A673 (cell line): Measurements from ENCODE around the gene FSIP1. TPM values are rescaled to one million over a fixed set of nuclear protein-coding genes. Genes with fewer than 3 reads are reported as not detected.

Source experiments
- BruUV-seq: library from RNA; stranded (reverse); fragments of 400-500 nt; replicated peaks from 2 replicates; lab custom pipeline; 2021; lab: Mats Ljungman, UMichigan
- CTCF ChIA-PET: fragments of 300-600 bp; sonication (Branson Sonifier 250); formaldehyde crosslinking; loops from one replicate; lab custom pipeline; 2022; ENCODE audit warnings: antibody characterized with exemption; lab: Charles Lee
- POLR2A ChIA-PET: fragments of 300-600 bp; sonication (Branson Sonifier 250); formaldehyde crosslinking; loops from one replicate; lab custom pipeline; 2022; ENCODE audit warnings: antibody characterized with exemption; ENCODE audit not compliant: low non-redundant PET; lab: Charles Lee
- DNase-seq: peaks from one replicate; pipeline ENCODE4 v3.0.0-alpha.2; 2015; ENCODE audit warnings: low spot score
- H3K27ac ChIP-seq: fragments of 200-600 bp; sonication (generic); 2 replicates; pipeline ENCODE4 v1.5.1; 2016; ENCODE audit warnings: mixed run types, low read depth, mild to moderate bottlenecking, mixed read lengths, antibody characterized with exemption, low read length; ENCODE audit not compliant: poor library complexity, severe bottlenecking
- H3K27me3 ChIP-seq: fragments of 200-600 bp; sonication (generic); replicated peaks from 2 replicates; pipeline ENCODE4 v1.6.1; 2017; ENCODE audit warnings: mixed run types, low read depth, mild to moderate bottlenecking, mixed read lengths, antibody characterized with exemption, low read length; ENCODE audit not compliant: insufficient read depth, poor library complexity
- H3K36me3 ChIP-seq: fragments of 200-600 bp; sonication (generic); 2 replicates; pipeline ENCODE4 v1.6.1; 2016; ENCODE audit warnings: mixed run types, mild to moderate bottlenecking, mixed read lengths, antibody characterized with exemption, low read length; ENCODE audit not compliant: insufficient read depth, poor library complexity, severe bottlenecking
- H3K4me1 ChIP-seq: fragments of 200-600 bp; sonication (generic); 2 replicates; pipeline ENCODE4 v1.6.1; 2017; ENCODE audit warnings: mixed run types, mild to moderate bottlenecking, mixed read lengths, antibody characterized with exemption, low read length; ENCODE audit not compliant: insufficient read depth, poor library complexity, severe bottlenecking
- H3K4me3 ChIP-seq: fragments of 200-600 bp; sonication (generic); 2 replicates; pipeline ENCODE4 v1.5.1; 2016; ENCODE audit warnings: low read depth, mixed run types, mild to moderate bottlenecking, mixed read lengths, low read length; ENCODE audit not compliant: poor library complexity, severe bottlenecking
- H3K9me3 ChIP-seq: fragments of 200-600 bp; sonication (generic); 2 replicates; pipeline ENCODE4 v1.6.1; 2016; ENCODE audit warnings: mixed run types, low read depth, mild to moderate bottlenecking, mixed read lengths, antibody characterized with exemption, low read length; ENCODE audit not compliant: poor library complexity, severe bottlenecking
- EZH2 ChIP-seq: fragments of 200-600 bp; sonication (generic); IDR thresholded peaks from 2 replicates; pipeline ENCODE4 v1.6.1; 2017; ENCODE audit warnings: borderline replicate concordance, low read depth, mild to moderate bottlenecking, mixed read lengths, antibody characterized with exemption, low read length; ENCODE audit not compliant: poor library complexity, severe bottlenecking
- intact Hi-C: fragments of 100-400 bp; cut with micrococcal nuclease; formaldehyde crosslinking; loops from one replicate; pipeline ENCODE4 v1.10.0; 2022; ENCODE audit not compliant: unreplicated experiment
- total RNA-seq: library from RNA; stranded (reverse); gene quantifications from 2 replicates; pipeline ENCODE4 v1.2.3, GENCODE V29; 2021
- TF ChIP-seq, protein P1 (sequence below): fragments of 300-800, 200-600 bp; sonication (generic); conservative IDR thresholded peaks from 2 replicates; pipeline ENCODE4 v1.5.1; 2017; ENCODE audit warnings: low read depth, mild to moderate bottlenecking, antibody characterized with exemption, low read length, moderate library complexity, mixed read lengths

The FSIP1 gene
- total RNA-seq, 1 experiment from 2014 or later = 0.37 TPM

DNA sequence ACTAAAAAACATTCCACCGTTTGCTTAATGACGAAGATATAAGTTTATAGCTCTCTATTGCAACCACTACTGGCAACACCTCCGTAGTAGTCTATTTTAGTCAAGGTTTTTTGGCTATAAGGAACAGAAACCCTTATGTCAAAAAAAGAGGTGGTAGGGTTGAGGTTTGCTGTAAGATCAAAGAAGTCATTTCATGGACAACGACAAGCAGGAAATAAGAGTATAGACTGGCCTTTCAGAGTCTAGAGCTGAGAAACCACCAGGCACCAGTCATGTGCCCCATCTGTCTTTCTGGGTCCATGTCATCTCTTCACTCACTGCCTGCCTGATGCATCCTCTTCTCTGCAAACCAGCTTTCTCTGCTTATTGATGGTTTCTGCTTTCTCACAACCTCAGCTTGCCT lies 159.1 kb downstream of the FSIP1 start:
- no peak overlapping the region for H3K27ac ChIP-seq
- intact Hi-C loops = no loop called here
- H3K36me3 ChIP-seq = no peaks in the 10 kb centered on the region
- no peaks in the 10 kb centered on the region for H3K4me1 ChIP-seq
- ChIA-PET CTCF (no interaction called here), POLR2A (no interaction called here)
- no peaks in the 10 kb centered on the region for H3K27me3 ChIP-seq
- no peak for TF ChIP-seq EZH2
- TF ChIP-seq, protein P1, sequence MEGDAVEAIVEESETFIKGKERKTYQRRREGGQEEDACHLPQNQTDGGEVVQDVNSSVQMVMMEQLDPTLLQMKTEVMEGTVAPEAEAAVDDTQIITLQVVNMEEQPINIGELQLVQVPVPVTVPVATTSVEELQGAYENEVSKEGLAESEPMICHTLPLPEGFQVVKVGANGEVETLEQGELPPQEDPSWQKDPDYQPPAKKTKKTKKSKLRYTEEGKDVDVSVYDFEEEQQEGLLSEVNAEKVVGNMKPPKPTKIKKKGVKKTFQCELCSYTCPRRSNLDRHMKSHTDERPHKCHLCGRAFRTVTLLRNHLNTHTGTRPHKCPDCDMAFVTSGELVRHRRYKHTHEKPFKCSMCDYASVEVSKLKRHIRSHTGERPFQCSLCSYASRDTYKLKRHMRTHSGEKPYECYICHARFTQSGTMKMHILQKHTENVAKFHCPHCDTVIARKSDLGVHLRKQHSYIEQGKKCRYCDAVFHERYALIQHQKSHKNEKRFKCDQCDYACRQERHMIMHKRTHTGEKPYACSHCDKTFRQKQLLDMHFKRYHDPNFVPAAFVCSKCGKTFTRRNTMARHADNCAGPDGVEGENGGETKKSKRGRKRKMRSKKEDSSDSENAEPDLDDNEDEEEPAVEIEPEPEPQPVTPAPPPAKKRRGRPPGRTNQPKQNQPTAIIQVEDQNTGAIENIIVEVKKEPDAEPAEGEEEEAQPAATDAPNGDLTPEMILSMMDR = no peak
- BruUV-seq = no TSS peak
- no peak overlapping the region for H3K4me3 ChIP-seq
- no peaks in the 10 kb centered on the region for H3K9me3 ChIP-seq
- DNase-seq = no peak

DNA sequence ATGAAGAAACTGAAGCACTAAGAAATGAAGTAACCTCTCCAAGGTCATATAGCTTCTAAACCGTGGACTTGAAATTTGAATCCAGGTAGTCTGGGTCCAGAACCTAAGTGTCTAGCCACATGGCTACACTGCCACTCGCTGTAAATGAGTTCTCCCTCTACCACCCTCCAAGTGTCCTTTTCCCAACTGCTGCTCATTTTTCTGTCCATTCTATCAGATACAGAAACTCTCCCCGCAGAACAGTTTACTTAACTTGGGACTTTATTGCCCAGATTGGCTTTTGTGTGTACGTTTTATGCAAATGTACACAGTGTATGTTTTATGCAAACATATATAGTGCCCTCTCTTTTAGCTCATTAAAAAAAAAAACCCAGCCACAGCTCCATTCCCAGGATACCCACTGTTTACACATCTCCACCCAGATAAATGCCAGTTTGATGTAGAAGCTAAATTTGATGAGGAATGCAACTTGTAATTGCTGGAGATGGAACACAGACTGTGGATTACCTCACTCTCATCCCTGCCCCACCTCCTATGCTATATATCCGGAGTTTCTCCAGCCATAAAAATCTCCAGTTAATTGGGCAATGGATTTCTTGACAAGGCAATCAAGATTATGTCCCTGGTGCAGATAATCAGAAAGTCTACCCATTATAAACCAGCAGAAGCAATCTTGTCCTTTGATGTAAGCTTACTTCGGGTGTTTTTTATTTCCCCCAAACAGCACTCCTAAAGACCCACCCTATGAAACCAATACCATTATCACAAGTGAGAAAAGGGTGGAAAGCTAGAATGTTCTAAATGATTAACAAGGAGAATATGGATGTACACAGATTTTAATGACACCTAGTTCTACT lies 159.8 kb downstream of the FSIP1 start:
- Histone ChIP-seq H3K4me1 (no peaks in the 10 kb centered on the region), H3K27ac (no peak overlapping the region), H3K27me3 (no peaks in the 10 kb centered on the region), H3K36me3 (no peaks in the 10 kb centered on the region), H3K9me3 (no peaks in the 10 kb centered on the region), H3K4me3 (no peak overlapping the region)
- no TSS peak for BruUV-seq
- POLR2A ChIA-PET = no interaction called here
- no peak for DNase-seq
- intact Hi-C loops = no loop called here
- CTCF ChIA-PET = no interaction called here
- TF ChIP-seq, protein P1 = no peak
- no peak for TF ChIP-seq EZH2

DNA sequence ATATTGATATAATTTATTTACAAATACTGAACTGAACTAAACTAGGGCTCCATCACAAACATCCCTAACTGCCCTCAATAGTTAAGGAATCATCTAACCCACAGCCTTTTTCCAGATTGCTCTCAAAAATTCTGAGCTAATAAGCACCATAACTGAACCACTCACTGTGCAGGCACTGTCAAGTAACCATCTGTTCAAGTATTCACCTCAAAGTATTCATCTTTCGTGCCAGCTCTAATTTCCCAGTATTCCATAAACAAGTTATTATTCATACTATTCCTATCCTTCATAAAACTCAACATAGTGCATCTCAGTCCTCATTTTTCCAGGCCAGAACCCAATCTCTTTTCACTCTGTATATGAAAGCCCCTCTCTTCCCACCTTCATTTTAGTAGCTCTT lies 160.7 kb downstream of the FSIP1 start:
- BruUV-seq = no TSS peak
- no peaks in the 10 kb centered on the region for H3K27me3 ChIP-seq
- H3K27ac ChIP-seq = no peak overlapping the region
- intact Hi-C loops = no loop called here
- H3K4me3 ChIP-seq = no peak overlapping the region
- H3K36me3 ChIP-seq = no peaks in the 10 kb centered on the region
- ChIA-PET CTCF (no interaction called here), POLR2A (interaction anchor here (0.7 kb wide), 1 partner anchor 303 kb away, joined by 3 read pairs; no protein-coding TSS in a partner anchor)
- DNase-seq = no peak
- H3K4me1 ChIP-seq = no peaks in the 10 kb centered on the region
- H3K9me3 ChIP-seq = no peaks in the 10 kb centered on the region
- TF ChIP-seq EZH2 = no peak
- TF ChIP-seq, protein P1 = no peak
